ENCODE data around the gene ADRA1B. TPM values are rescaled to one million over a fixed set of nuclear protein-coding genes. Genes with fewer than 3 reads are reported as not detected.
"Not testable (repeated sequence)": the region's sequence is repeated elsewhere in the genome, so short reads cannot be mapped to it uniquely, and the experiment has no call there.

Gene ADRA1B
- total RNA-seq, 1 donor from 2014 or later = 0.34 TPM

GRCh38 chr5:159971931-159972461, 55.7 kb downstream of the ADRA1B start:
- peak; percentile 32 for DNase-seq

GRCh38 chr5:159972538-159973362, 56.5 kb downstream of the ADRA1B start:
- peak; percentile 10 for DNase-seq

- DNase-seq = peak; percentile 75
These were observed 59.3 kb downstream of the ADRA1B start for GRCh38 chr5:159975462-159976019.

- no peak for DNase-seq
These were observed 60.6 kb downstream of the ADRA1B start for GRCh38 chr5:159976921-159977320.

- DNase-seq = no peak
These were observed 62.1 kb downstream of the ADRA1B start for GRCh38 chr5:159978358-159978757.

GRCh38 chr5:159982421-159983173, 66.3 kb downstream of the ADRA1B start:
- DNase-seq = no peak

- peak; percentile 81 for DNase-seq
These were observed 70.9 kb downstream of the ADRA1B start for GRCh38 chr5:159987031-159987674.

- DNase-seq = no peak
These were observed 74.2 kb downstream of the ADRA1B start for GRCh38 chr5:159990506-159990905.

- DNase-seq = no peak
These were observed 76.3 kb downstream of the ADRA1B start for GRCh38 chr5:159992566-159992965.

- no peak for DNase-seq
These were observed 76.9 kb downstream of the ADRA1B start for GRCh38 chr5:159993194-159993593.

GRCh38 chr5:159995907-159996306, 79.6 kb downstream of the ADRA1B start:
- no peak for DNase-seq

GRCh38 chr5:160001457-160001856, 85.2 kb downstream of the ADRA1B start:
- no peak for DNase-seq

GRCh38 chr5:160007514-160007913, 91.2 kb downstream of the ADRA1B start:
- DNase-seq = no peak

- DNase-seq = not testable (repeated sequence)
These were observed 92.2 kb downstream of the ADRA1B start for GRCh38 chr5:160008529-160008876.

- peak; percentile 100 for DNase-seq
These were observed 92.8 kb downstream of the ADRA1B start, which contains the start of gene TTC1 for GRCh38 chr5:160008877-160009590. Gene TTC1, plus strand, starts transcription at chr5:160009139. Its CDS starts 1,390 bp downstream, at chr5:160010529.

GRCh38 chr5:160009591-160009989, 93.3 kb downstream of the ADRA1B start:
- DNase-seq = no peak

- DNase-seq = no peak
These were observed 95.2 kb downstream of the ADRA1B start for GRCh38 chr5:160011471-160011870.

- DNase-seq = not testable (repeated sequence)
These were observed 97.9 kb downstream of the ADRA1B start for GRCh38 chr5:160014197-160014596.

GRCh38 chr5:160018945-160019625, 102.8 kb downstream of the ADRA1B start:
- DNase-seq = no peak

GRCh38 chr5:160020266-160020770, 104.0 kb downstream of the ADRA1B start:
- DNase-seq = peak; percentile 49

- peak; percentile 72 for DNase-seq
These were observed 104.7 kb downstream of the ADRA1B start for GRCh38 chr5:160020964-160021363.

Measured in dermis blood vessel endothelial cell (primary cell).